MM.1S (cell line): ENCODE data around the gene FN3K.

ENCODE experiments used
- DNase-seq: peaks from one replicate; pipeline ENCODE4 v3.0.0-alpha.2; 2015
- H2AFZ ChIP-seq: fragments of 300-600 bp; sonication (generic); 2 replicates; pipeline ENCODE4 v1.6.0; 2016; ENCODE audit warnings: antibody characterized with exemption, low read length
- H3F3A ChIP-seq: fragments of 300-600 bp; sonication (generic); 2 replicates; pipeline ENCODE4 v1.6.1; 2016; ENCODE audit warnings: mild to moderate bottlenecking, antibody characterized with exemption, low read length, moderate library complexity, mixed read lengths; ENCODE audit not compliant: insufficient read depth
- H3K27ac ChIP-seq: fragments of 300-600 bp; sonication (generic); 2 replicates; pipeline ENCODE4 v1.5.1; 2016; ENCODE audit warnings: mild to moderate bottlenecking, low read length
- H3K27me3 ChIP-seq: fragments of 300-600 bp; sonication (generic); replicated peaks from 2 replicates; pipeline ENCODE4 v1.6.0; 2016; ENCODE audit warnings: low read length; ENCODE audit not compliant: insufficient read depth
- H3K36me3 ChIP-seq: fragments of 300-600 bp; sonication (generic); replicated peaks from 2 replicates; pipeline ENCODE4 v1.6.1; 2016; ENCODE audit warnings: mild to moderate bottlenecking, low read length, mixed read lengths; ENCODE audit not compliant: insufficient read depth
- H3K4me1 ChIP-seq: fragments of 300-600 bp; sonication (generic); 2 replicates; pipeline ENCODE4 v1.6.1; 2016; ENCODE audit warnings: low read length, mixed read lengths
- H3K4me2 ChIP-seq: fragments of 300-600 bp; sonication (generic); 2 replicates; pipeline ENCODE4 v1.6.0; 2016; ENCODE audit warnings: low read depth, low read length
- H3K4me3 ChIP-seq: fragments of 300-600 bp; sonication (generic); 2 replicates; pipeline ENCODE4 v1.5.1; 2016; ENCODE audit warnings: low read length, mixed read lengths
- H3K79me2 ChIP-seq: fragments of 300-600 bp; sonication (generic); 2 replicates; pipeline ENCODE4 v1.6.1; 2016; ENCODE audit warnings: mixed run types, low read length, mixed read lengths
- H3K9ac ChIP-seq: fragments of 300-600 bp; sonication (generic); 2 replicates; pipeline ENCODE4 v1.6.1; 2016; ENCODE audit warnings: low read length, mixed read lengths
- H3K9me2 ChIP-seq: fragments of 300-600 bp; sonication (generic); replicated peaks from 2 replicates; pipeline ENCODE4 v1.6.1; 2016; ENCODE audit warnings: mild to moderate bottlenecking, low read length, mixed read lengths; ENCODE audit not compliant: insufficient read depth
- H3K9me3 ChIP-seq: fragments of 300-600 bp; sonication (generic); replicated peaks from 2 replicates; pipeline ENCODE4 v1.6.1; 2016; ENCODE audit warnings: mild to moderate bottlenecking, low read length, mixed read lengths; ENCODE audit not compliant: insufficient read depth
- H4K20me1 ChIP-seq: fragments of 300-600 bp; sonication (generic); 2 replicates; pipeline ENCODE4 v1.6.1; 2016; ENCODE audit warnings: mild to moderate bottlenecking, low read length, moderate library complexity, mixed read lengths; ENCODE audit not compliant: insufficient read depth
- CTCF ChIP-seq: fragments of 300-600 bp; sonication (generic); IDR thresholded peaks from 2 replicates; pipeline ENCODE4 v1.5.1; 2016; ENCODE audit warnings: antibody characterized with exemption, low read length, mixed read lengths
- EZH2 ChIP-seq: fragments of 300-600 bp; sonication (generic); optimal IDR thresholded peaks from 2 replicates; pipeline ENCODE3; 2017; ENCODE audit warnings: low read depth, mild to moderate bottlenecking, antibody characterized with exemption, low read length, mixed read lengths
- EZH2phosphoT487 ChIP-seq: fragments of 300-600 bp; sonication (generic); IDR thresholded peaks from 2 replicates; pipeline ENCODE4 v1.6.1; 2018; ENCODE audit warnings: antibody characterized with exemption, low read length

The FN3K gene

DNA sequence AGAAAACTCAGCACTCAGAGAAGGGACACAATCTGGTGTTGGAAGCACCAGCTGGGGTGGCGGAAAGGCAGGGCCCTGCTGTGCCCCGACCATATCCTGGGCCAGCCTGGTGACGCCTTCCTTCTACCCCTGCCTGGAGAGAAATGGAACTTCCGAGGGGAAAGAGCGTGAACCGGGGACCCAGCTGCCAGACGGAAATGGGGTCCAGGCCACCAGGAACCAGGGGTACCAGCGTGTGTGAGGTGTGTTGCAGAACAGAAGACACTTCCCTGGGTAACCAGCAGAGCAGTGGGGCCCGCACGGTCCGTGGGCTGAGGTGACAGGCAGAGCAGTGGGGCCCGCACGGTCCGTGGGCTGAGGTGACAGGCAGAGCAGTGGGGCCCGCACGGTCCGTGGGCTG, 43.7 kb upstream of the FN3K start:
- Histone ChIP-seq H3K4me1 (no peaks in the 10 kb centered on the region), H3K27ac (no peak overlapping the region), H3K4me2 (no peak overlapping the region), H3K9ac (no peak overlapping the region), H3K4me3 (no peak overlapping the region), H3K79me2 (peaks cover 3% of the 10 kb centered on the region; the same call in 1 of the 2 replicates), H3K9me2 (no peaks in the 10 kb centered on the region), H4K20me1 (no peaks in the 10 kb centered on the region), H3K9me3 (no peaks in the 10 kb centered on the region), H3K27me3 (no peaks in the 10 kb centered on the region), H3F3A (no peaks in the 10 kb centered on the region), H2AFZ (no peak overlapping the region), H3K36me3 (no peaks in the 10 kb centered on the region)
- DNase-seq, result no peak
- TF ChIP-seq CTCF, result no peak
- no peak for TF ChIP-seq EZH2phosphoT487
- no peak for TF ChIP-seq EZH2

GRCh38 chr17:82692268-82692667, 43.1 kb upstream of the FN3K start:
- Histone ChIP-seq H3K4me3 (no peak overlapping the region), H4K20me1 (no peaks in the 10 kb centered on the region), H3K4me1 (no peaks in the 10 kb centered on the region), H3K36me3 (no peaks in the 10 kb centered on the region), H3K79me2 (peaks cover 5% of the 10 kb centered on the region; the same call in 1 of the 2 replicates), H3K9me2 (no peaks in the 10 kb centered on the region), H3K27me3 (no peaks in the 10 kb centered on the region), H3K27ac (no peak overlapping the region), H3K9ac (no peak overlapping the region), H3K4me2 (no peak overlapping the region), H3K9me3 (no peaks in the 10 kb centered on the region), H2AFZ (no peak overlapping the region), H3F3A (no peaks in the 10 kb centered on the region)
- DNase-seq, result no peak
- TF ChIP-seq EZH2, result no peak
- TF ChIP-seq EZH2phosphoT487, result no peak
- no peak for TF ChIP-seq CTCF

DNA sequence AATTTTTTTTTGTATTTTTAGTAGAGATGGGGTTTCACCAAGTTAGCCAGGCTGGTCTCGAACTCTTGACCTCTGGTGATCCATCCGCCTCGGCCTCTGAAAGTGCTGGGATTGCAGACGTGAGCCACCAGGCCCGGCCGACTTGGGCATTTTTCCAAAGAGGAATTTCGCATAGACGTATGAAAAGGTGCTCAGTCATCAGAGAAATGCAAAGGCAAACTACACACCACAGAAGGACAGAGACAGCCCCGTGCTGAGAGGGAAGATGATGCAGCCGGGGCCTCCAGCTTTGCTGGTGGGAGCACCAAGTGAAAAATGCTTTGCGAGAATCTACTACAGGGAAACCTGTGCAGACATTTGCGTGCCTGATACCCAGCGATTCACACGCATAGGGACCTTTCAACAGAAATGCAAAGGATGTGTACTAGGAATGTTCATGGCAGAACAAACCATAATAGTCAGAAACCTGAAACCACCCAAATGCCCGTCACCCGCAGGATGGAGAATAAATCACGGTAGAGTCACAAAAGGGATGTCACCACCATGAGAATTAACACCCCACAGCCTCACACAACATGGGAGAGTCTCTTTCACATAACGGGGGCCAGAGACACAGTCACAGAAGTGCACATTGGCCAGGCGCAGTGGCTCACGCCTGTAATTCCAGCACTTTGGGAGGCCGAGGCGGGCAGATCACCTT, 42.1 kb upstream of the FN3K start:
- Histone ChIP-seq H3K9ac (no peak overlapping the region), H3K27me3 (no peaks in the 10 kb centered on the region), H2AFZ (no peak overlapping the region), H3K4me3 (no peak overlapping the region), H3K36me3 (no peaks in the 10 kb centered on the region), H3K4me2 (no peak overlapping the region), H3F3A (no peaks in the 10 kb centered on the region), H4K20me1 (no peaks in the 10 kb centered on the region), H3K27ac (no peak overlapping the region), H3K9me3 (no peaks in the 10 kb centered on the region), H3K9me2 (no peaks in the 10 kb centered on the region), H3K79me2 (peaks cover 10% of the 10 kb centered on the region; the same call in 1 of the 2 replicates), H3K4me1 (no peaks in the 10 kb centered on the region)
- TF ChIP-seq EZH2, result no peak
- no peak for TF ChIP-seq EZH2phosphoT487
- TF ChIP-seq CTCF, result no peak
- no peak for DNase-seq
